GM20431 (cell line): ENCODE measurements around the gene MPRIP.

ENCODE experiments used
- in situ Hi-C: fragments of 300-500 bp; cut with MseI, MboI; formaldehyde crosslinking; loops from one replicate; pipeline ENCODE4 v1.15.0; 2020; ENCODE audit warnings: low sequenced_read_pairs; ENCODE audit not compliant: unreplicated experiment

MPRIP gene

GRCh38 chr17:17080181-17080631, 37.9 kb downstream of the MPRIP start:
- in situ Hi-C loops: no loop called here

GRCh38 chr17:17080781-17081180, 38.5 kb downstream of the MPRIP start:
- in situ Hi-C loops: no loop called here

DNA sequence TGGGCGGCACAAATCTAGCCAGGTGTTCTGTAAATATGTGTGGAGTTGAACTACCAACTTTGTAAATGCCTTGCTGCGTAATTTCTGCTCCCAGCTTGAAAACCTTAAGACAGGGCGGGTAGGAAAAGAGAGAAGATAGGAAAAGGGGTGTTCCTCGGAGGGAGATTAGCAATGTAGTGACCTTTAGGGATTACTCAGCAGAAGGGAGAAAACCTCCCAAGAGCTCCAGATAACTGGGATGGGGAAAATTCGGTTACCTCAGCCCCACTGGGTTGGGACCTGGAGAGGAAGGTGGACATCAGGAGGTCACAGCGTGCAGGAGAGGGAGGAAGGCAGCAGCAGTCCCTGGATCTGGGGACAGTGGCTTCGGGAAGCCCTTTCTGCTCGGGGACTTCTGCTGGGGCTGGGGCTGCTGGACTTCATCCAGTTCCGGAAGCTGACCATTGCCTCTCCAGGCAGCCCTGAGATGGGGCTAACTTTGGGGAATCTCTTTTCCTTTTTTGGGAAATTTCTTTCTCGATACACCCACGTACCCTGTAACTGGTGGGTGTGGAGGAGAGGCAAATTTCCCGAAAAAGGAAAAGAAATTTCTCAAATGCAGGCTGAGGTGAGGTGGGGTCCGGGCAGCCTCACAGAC, 39.2 kb downstream of the MPRIP start:
- in situ Hi-C loops: no loop called here

GRCh38 chr17:17082878-17083277, 40.6 kb downstream of the MPRIP start:
- in situ Hi-C loops: no loop called here

DNA sequence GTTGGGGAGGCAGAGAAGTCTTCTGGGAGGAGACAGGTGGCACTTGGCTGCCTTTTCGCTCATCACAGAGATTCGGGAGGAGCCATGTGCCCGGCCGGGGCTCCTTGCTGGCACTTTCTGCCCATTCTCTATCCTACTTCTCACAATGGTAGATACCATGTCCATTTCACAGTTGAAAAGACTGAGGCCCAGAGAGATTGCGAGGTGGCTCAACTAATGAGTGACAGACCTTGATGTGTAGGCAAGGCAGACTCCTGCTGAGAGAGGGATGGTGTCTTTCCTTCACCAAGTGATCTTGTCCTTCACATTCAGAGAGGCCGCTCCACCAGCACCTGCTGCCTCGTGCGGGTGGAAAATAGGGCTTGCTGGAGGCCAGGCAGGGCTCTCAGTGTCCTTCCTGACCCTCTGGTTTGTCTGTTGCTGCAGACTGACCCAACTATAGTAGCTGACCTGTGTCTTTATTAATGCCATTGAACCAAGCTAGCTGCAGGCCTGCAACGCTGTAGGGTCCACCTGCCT, 42.1 kb downstream of the MPRIP start:
- in situ Hi-C loops: no loop called here

DNA sequence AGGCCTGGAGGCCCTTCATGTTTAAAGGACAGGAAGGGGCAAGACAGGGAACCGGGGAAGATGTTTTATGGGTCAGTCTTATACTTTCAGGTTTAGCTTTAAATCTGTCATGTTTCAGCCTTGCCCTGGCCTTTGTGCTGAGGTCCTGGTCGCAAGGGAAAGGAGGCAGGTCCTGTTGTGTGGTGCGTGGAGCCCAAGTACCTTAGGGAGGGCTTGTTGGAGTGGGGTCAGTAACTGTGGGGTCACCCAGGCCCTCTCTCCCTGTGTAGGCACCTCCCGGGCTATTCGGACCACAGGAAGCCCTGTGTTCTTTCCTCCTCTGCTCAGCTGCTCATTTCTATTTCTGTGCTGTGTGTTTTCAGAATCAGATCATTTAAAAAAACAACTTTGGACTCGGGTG, 42.7 kb downstream of the MPRIP start:
- in situ Hi-C loops: no loop called here

DNA sequence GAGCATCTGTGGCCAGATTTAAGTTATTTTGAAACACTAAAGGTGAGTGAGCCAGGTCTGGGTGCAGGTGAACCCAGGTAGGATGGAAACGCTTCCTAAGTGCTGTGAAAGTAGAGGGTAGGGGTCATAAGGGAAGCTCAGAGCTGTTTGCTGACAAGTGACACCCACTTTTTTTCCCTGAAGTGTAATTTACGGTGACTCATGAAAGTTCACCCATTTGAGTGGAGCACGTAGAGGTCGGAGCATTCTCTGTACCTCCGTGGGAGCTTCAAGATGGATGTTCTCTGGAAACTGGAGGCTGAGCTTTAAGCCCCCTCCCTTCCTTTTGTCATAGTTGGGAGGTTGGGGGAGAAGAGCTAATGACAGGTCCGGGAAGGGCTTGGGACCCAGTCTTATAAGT, 44.3 kb downstream of the MPRIP start:
- in situ Hi-C loops: no loop called here

- in situ Hi-C loops: no loop called here
These were observed 45.3 kb downstream of the MPRIP start for GRCh38 chr17:17087424-17088015.

DNA sequence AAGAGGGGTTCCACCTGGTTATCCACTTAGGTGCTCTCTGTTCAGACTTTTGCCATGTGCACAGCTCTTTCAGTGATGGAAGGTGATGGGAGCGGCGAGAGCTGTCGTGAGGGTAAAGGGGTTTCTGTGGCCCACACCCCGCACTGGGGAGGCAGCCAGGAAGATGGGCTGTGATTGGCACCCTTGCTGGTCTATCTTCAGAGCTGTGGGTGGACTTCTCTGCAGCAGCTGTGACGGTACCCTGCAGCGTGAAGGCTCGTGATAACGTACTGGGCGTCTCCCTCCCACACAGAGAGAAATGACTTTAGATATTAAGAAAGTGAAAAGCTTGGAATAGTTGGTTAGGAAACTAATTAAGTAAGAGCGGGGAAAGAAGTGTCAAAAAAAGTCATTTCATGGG, 45.8 kb downstream of the MPRIP start:
- in situ Hi-C loops: no loop called here

- in situ Hi-C loops: no loop called here
These were observed 46.6 kb downstream of the MPRIP start for GRCh38 chr17:17088541-17089525.

DNA sequence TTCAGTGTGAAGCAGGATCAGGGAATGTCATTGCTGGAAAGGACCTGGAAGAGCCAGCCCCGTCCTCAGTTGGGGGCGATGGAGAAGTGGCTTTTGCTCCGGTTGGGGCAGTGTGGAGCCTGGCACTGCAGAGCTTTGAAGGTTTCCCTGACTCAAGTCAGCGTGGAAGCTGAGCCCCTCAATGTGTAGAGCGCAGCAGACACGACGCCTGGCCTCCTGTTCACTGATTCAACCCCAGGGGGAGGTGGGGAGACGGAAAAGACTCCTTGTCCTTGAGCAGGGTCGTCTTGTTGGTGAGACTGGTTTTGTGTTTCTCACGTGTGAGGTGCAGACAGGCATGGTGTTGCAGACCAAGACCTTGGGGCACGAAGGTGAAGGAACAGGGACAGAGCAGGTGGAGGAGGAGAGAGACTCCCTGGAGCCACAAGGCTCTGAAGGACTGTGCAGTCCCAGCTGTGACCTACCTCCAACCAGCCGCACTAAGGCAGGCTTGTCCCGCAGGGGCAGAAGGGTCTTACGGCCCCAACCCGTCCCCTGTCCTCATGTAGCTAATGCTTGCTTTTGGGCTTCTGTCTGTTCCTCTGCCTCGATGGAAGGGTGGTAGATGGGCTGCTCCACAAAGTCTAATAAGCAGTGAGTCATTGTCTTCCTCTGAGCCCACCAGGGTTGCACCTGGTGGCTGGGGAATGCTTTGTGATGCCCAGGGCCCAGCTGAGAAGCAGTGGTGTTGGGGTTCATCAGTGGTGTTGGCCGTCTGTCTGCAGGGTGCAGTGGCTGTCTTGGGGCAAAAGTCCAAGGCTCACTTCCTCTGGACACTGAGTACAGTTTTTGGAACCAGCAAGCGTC, 47.8 kb downstream of the MPRIP start:
- in situ Hi-C loops: no loop called here

GRCh38 chr17:17090642-17091103, 48.4 kb downstream of the MPRIP start:
- in situ Hi-C loops: no loop called here

DNA sequence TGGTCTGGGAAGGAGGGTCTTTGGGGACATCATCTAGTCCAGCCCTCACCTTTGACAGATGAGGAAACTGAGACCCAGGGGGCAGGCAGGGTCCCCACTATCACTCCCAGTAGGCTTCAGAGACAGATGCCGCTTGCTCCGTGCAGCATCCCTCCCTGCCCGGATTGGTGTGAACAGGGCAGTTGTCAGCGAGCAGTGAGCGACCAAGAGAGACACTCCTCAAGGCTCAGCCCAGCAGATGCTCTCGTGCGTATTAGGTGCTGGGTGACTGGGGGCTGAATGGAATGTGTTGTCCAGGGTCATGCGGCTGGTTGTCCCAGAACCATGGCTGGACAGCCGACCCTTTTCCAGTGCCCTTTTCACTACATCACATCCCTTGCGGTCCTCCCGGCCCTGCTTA, 49.0 kb downstream of the MPRIP start:
- in situ Hi-C loops: no loop called here

DNA sequence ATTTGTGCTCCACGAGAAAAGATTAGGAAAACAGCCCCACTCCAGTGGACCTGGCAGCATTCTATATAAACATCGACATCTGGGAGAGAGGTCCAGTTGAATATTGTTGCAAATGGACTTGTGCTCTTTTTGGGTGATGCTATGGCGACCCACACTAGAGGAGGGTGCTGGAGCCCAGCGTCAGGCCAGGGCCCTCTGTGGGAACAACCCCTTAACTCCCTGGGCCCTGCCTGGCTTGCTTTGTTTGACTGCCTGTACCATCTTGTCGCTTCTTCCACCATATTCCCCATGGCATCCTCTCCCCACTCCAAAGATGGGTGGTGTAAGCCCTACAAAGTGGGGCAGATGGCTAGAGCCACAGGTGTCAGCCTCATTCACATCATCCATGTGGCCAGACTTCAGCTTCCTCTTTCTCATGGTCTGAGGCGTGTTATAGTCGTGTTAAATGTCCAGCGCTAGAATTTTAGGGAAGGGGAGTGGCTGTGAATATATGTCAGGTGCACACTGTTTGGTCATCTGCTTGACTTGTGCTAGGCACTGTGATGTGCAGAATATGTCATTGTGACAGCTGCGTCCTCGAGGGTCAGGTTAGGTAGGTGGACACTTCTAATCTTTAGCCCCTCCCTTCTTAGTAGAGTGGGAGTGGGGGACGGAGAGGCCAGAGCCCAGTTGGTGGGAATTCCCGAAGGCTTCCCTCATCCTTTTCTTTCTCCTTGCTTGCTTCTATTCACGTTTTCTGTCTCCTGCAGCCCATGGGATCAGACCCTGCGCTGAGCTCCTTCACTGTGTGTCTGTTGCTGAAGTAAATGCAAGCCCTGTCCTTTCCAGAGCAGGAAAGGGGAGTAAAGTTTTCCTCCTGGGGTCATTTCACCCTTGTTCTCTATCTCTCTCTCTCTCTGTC, 49.8 kb downstream of the MPRIP start:
- in situ Hi-C loops: no loop called here

DNA sequence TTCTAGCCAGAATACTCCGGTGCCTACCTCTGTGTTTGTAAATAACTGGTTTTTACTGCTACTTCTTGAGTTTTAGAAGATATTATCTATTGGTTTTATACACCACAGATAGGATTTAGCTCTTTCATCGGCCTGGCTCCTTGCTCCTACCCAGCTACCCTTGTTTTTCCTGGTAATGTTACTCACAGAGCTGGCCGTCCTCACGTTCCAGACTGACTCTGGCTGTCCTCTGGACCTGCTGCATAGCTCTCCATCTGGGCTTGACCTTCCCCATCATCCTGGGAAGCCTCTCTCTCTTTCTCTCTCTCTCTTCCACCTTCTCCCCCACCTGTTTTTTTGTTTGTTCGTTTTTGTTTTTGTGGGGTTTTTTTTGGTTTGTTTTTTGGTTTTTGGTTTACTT, 51.5 kb downstream of the MPRIP start:
- in situ Hi-C loops: no loop called here

DNA sequence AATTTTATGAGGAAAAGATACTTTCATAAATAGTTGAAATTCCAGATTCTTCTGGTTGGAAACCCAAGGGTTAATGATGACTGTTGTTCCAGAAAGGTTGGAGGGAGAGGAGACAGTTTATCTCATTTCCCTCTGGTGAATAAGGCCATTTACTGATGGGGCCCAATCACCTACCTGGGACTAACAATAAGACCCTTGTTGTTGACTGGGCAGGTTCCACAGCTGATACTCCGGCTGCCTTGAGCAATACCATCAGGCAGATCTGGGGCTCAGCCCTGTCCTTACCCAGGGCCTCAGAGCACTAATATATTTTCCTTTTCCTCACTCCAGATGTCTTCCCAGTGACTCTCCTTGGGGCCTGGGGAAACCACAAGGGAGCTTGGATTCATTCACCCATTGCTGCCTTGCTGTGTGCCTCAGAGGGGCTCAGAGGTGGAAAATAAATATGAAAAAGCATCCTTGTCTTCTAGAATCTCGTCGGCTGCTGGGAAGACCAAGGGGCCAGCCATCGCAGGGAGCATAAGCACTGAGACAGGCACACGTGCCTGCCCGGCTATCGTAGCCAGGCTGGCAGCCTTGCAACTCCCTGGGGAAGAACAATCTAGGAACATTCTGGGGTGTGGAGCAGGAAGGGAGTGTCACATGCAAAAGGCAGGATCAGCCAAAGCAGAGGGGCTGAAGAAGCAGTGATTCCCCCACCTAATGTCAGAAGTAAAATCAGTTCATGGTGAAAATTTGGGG, 54.4 kb downstream of the MPRIP start:
- in situ Hi-C loops: no loop called here

DNA sequence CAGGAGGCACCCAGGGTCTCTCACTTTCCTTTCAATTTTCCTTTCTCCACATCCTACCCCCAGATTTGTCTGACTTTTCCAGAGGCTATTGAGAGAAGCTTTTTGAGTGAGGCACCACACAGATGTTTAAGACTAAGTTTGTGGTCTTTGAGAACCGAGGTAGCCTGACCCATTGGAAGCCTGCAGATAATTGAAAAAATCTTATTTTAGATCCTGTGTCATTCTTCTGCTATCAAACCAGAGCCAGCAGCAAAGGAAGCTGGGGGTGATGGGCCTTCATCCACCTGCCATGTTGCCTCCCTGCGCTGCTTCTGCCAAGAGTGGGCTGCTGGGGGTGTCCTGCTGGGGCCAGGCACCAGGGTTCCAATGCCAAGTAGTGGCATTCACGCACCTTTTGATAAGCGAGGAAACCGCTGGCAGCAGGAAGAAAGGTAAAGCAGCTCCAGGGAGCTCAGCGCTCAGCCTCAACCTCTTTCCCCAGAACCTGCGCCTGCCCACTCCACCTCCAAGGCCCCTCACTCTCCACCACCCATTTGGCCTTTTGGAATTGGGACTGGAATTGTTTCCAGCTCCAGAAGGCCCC, 55.6 kb downstream of the MPRIP start:
- in situ Hi-C loops: no loop called here
